H9 (cell line): Measurements from ENCODE around the gene ATF7. TPM values are rescaled to one million over a fixed set of nuclear protein-coding genes. Genes with fewer than 3 reads are reported as not detected.

Source experiments
- DNase-seq: peaks from one replicate; pipeline ENCODE4 v3.0.0-alpha.2; 2017
- H2AFZ ChIP-seq: one replicate; pipeline ENCODE4 v1.6.1; 2013; ENCODE audit warnings: mild to moderate bottlenecking, low read length, control low read depth, moderate library complexity
- H2AK5ac ChIP-seq: 2 replicates; pipeline ENCODE4 v1.6.1; 2013; ENCODE audit warnings: low read length, control low read depth, mixed read lengths; ENCODE audit not compliant: insufficient read length
- H2BK120ac ChIP-seq: one replicate; pipeline ENCODE4 v1.6.1; 2013; ENCODE audit warnings: low read depth, mild to moderate bottlenecking, low read length, control low read depth, inconsistent platforms; ENCODE audit not compliant: poor library complexity, severe bottlenecking
- H2BK12ac ChIP-seq: 2 replicates; pipeline ENCODE4 v1.6.1; 2013; ENCODE audit warnings: low read length, control low read depth, mixed read lengths, low read depth; ENCODE audit not compliant: insufficient read length
- H2BK15ac ChIP-seq: 2 replicates; pipeline ENCODE4 v1.6.1; 2013; ENCODE audit warnings: low read depth, low read length, control low read depth
- H2BK20ac ChIP-seq: one replicate; pipeline ENCODE4 v1.6.1; 2013; ENCODE audit warnings: low read depth, mild to moderate bottlenecking, low read length, control low read depth, inconsistent platforms; ENCODE audit not compliant: poor library complexity, severe bottlenecking
- H2BK5ac ChIP-seq: 2 replicates; pipeline ENCODE4 v1.6.1; 2013; ENCODE audit warnings: low read length, control low read depth, mixed read lengths; ENCODE audit not compliant: insufficient read length
- H3K14ac ChIP-seq: 2 replicates; pipeline ENCODE4 v1.6.1; 2013; ENCODE audit warnings: low read length, control low read depth; ENCODE audit not compliant: insufficient read depth
- H3K18ac ChIP-seq: 2 replicates; pipeline ENCODE4 v1.6.1; 2013; ENCODE audit warnings: low read depth, mild to moderate bottlenecking, mixed read lengths, low read length, control low read depth; ENCODE audit not compliant: insufficient read length
- H3K23ac ChIP-seq: 2 replicates; pipeline ENCODE4 v1.6.1; 2013; ENCODE audit warnings: low read length, control low read depth, mixed read lengths, low read depth; ENCODE audit not compliant: insufficient read length
- H3K23me2 ChIP-seq: 2 replicates; pipeline ENCODE4 v1.6.1; 2013; ENCODE audit warnings: low read depth, mild to moderate bottlenecking, mixed read lengths, low read length, control low read depth; ENCODE audit not compliant: insufficient read length, poor library complexity, severe bottlenecking
- H3K27ac ChIP-seq: 2 replicates; pipeline ENCODE4 v1.5.1; 2013; ENCODE audit warnings: low read length, control low read depth, mixed read lengths, low read depth; ENCODE audit not compliant: insufficient read length
- H3K27me3 ChIP-seq: 2 replicates; pipeline ENCODE4 v1.6.1; 2013; ENCODE audit warnings: low read length, control low read depth, inconsistent platforms; ENCODE audit not compliant: insufficient read depth
- H3K4ac ChIP-seq: 2 replicates; pipeline ENCODE4 v1.6.1; 2013; ENCODE audit warnings: low read depth, mild to moderate bottlenecking, control low read depth, inconsistent platforms, low read length, moderate library complexity
- H3K4me1 ChIP-seq: 2 replicates; pipeline ENCODE4 v1.6.1; 2013; ENCODE audit warnings: low read length, control low read depth, inconsistent platforms; ENCODE audit not compliant: insufficient read depth
- H3K4me2 ChIP-seq: 2 replicates; pipeline ENCODE4 v1.6.1; 2013; ENCODE audit warnings: low read length, control low read depth, mixed read lengths; ENCODE audit not compliant: insufficient read length, insufficient read depth
- H3K56ac ChIP-seq: 2 replicates; pipeline ENCODE4 v1.6.1; 2013; ENCODE audit warnings: low read depth, mild to moderate bottlenecking, mixed read lengths, low read length, control low read depth; ENCODE audit not compliant: insufficient read length
- H3K79me1 ChIP-seq: 2 replicates; pipeline ENCODE4 v1.6.1; 2013; ENCODE audit warnings: low read depth, mild to moderate bottlenecking, moderate library complexity, low read length, control low read depth, inconsistent platforms; ENCODE audit not compliant: insufficient read depth, poor library complexity, severe bottlenecking
- H3K79me2 ChIP-seq: 2 replicates; pipeline ENCODE4 v1.6.1; 2013; ENCODE audit warnings: low read length, control low read depth, inconsistent platforms; ENCODE audit not compliant: insufficient read depth
- H3K9ac ChIP-seq: 2 replicates; pipeline ENCODE4 v1.6.1; 2013; ENCODE audit warnings: low read length, control low read depth, mixed read lengths; ENCODE audit not compliant: insufficient read length; ENCODE audit errors: extremely low read depth
- H3K9me3 ChIP-seq: one replicate; pipeline ENCODE4 v1.6.1; 2013; ENCODE audit warnings: low read depth, low read length, inconsistent platforms; ENCODE audit not compliant: control insufficient read depth
- H3T11ph ChIP-seq: one replicate; pipeline ENCODE4 v1.6.1; 2013; ENCODE audit warnings: mild to moderate bottlenecking, low read length, control low read depth, inconsistent platforms
- H4K20me1 ChIP-seq: one replicate; pipeline ENCODE4 v1.6.1; 2013; ENCODE audit not compliant: control insufficient read depth, insufficient read length, insufficient read depth
- H4K5ac ChIP-seq: 2 replicates; pipeline ENCODE4 v1.6.1; 2013; ENCODE audit warnings: low read depth, mild to moderate bottlenecking, mixed read lengths, low read length, control low read depth; ENCODE audit not compliant: insufficient read length
- H4K8ac ChIP-seq: replicated peaks from 2 replicates; pipeline ENCODE4 v1.6.1; 2013; ENCODE audit warnings: low read length, control low read depth, mixed read lengths, low read depth; ENCODE audit not compliant: insufficient read length
- H4K91ac ChIP-seq: 2 replicates; pipeline ENCODE4 v1.6.1; 2013; ENCODE audit warnings: low read depth, mild to moderate bottlenecking, moderate library complexity, mixed read lengths, low read length, control low read depth; ENCODE audit not compliant: insufficient read length
- H3K27ac Mint-ChIP-seq, 3 experiments: 2 replicates in 2 of 3; 3 replicates in 1 of 3; pipeline ENCODE4 v1.8.0; 2020 to 2021; ENCODE audit warnings: mixed read lengths in 3 of 3, mild to moderate bottlenecking in 1 of 3, moderate library complexity in 1 of 3
- H3K27me3 Mint-ChIP-seq: 2 replicates; pipeline ENCODE4 v1.8.0; 2021; ENCODE audit warnings: low read depth, mild to moderate bottlenecking, moderate library complexity, mixed read lengths
- H3K36me3 Mint-ChIP-seq, 3 experiments: 2 replicates in 2 of 3; 3 replicates in 1 of 3; pipeline ENCODE4 v1.8.0; 2020 to 2021; ENCODE audit warnings: low read depth in 3 of 3, mixed read lengths in 3 of 3; ENCODE audit not compliant: insufficient read depth in 1 of 3
- H3K4me1 Mint-ChIP-seq, 2 experiments: 2 replicates each; pipeline ENCODE4 v1.8.0; 2020; ENCODE audit warnings: mixed read lengths in 2 of 2
- H3K4me3 Mint-ChIP-seq, 2 experiments: 2 replicates in 1 of 2; 3 replicates in 1 of 2; pipeline ENCODE4 v1.8.0; 2020 to 2021; ENCODE audit warnings: mild to moderate bottlenecking in 2 of 2, mixed read lengths in 2 of 2, moderate library complexity in 1 of 2
- H3K9me3 Mint-ChIP-seq, 2 experiments: 2 replicates in 1 of 2; 3 replicates in 1 of 2; pipeline ENCODE4 v1.8.0; 2020; ENCODE audit warnings: mild to moderate bottlenecking in 2 of 2, mixed read lengths in 2 of 2, moderate library complexity in 1 of 2
- total RNA-seq: library from RNA; stranded (reverse); gene quantifications from 2 replicates; pipeline ENCODE4 v1.2.1, GENCODE V29; 2021
- TF ChIP-seq, protein P1 (sequence below): fragments of 200-600 bp; sonication (generic); conservative IDR thresholded peaks from 3 replicates; pipeline ENCODE4 v1.8.0; 2021; ENCODE audit warnings: antibody characterized with exemption, mild to moderate bottlenecking

ATF7 gene
- total RNA-seq, 1 experiment from 2014 or later: 17.7 TPM

DNA sequence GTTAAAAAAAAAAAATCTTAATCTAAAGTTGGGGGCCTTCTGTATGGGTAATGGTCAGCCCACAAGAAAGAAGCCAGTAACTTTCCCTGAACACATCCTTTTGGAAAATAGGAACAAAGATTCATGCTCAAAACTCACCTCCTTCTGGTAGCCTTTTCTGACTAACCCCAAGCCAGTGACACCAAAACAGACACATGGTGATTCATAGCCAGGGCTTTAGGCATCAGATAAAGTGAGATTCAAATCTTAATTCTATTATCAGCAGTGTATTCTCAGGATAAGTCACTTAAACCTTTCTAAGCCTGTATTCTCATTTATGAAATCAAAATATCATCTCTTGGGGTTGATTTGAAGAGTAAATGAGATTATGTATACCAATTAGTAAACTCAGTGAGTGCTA is 44.8 kb upstream of the ATF7 start:
- Mint-ChIP-seq H3K4me3 (no peak overlapping the region), H3K4me1 (peaks cover 6 to 16% of the 10 kb centered on the region in 2 experiments), H3K36me3 (peaks cover 52 to 79% (median 77%) of the 10 kb centered on the region in 3 experiments), H3K9me3 (peaks cover 0 to 4% of the 10 kb centered on the region in 2 experiments; a peak in 1 of 5 replicates), H3K27me3 (no peaks in the 10 kb centered on the region), H3K27ac (no peak overlapping the region)
- Histone ChIP-seq H3K4me1 (peaks cover 2% of the 10 kb centered on the region), H4K5ac (no peak overlapping the region), H3K27ac (no peak overlapping the region), H3K4ac (no peak overlapping the region), H2BK12ac (no peak overlapping the region), H3K79me1 (peaks cover 3% of the 10 kb centered on the region), H3K27me3 (no peaks in the 10 kb centered on the region), H2AFZ (no peak overlapping the region), H3K18ac (no peak overlapping the region), H2AK5ac (no peak overlapping the region), H2BK20ac (no peak overlapping the region), H3K9ac (no peak overlapping the region), H3K23me2 (peaks cover 5% of the 10 kb centered on the region), H3K56ac (no peak overlapping the region), H3K79me2 (no peaks in the 10 kb centered on the region), H2BK15ac (no peak overlapping the region), H4K91ac (no peak overlapping the region), H2BK5ac (no peak overlapping the region), H3T11ph (no peak overlapping the region), H4K8ac (no peak overlapping the region), H3K23ac (no peak overlapping the region), H3K14ac (no peak overlapping the region), H4K20me1 (no peaks in the 10 kb centered on the region), H3K4me2 (no peak overlapping the region), H3K9me3 (no peaks in the 10 kb centered on the region), H2BK120ac (no peak overlapping the region)
- DNase-seq: no peak
- TF ChIP-seq, protein P1, sequence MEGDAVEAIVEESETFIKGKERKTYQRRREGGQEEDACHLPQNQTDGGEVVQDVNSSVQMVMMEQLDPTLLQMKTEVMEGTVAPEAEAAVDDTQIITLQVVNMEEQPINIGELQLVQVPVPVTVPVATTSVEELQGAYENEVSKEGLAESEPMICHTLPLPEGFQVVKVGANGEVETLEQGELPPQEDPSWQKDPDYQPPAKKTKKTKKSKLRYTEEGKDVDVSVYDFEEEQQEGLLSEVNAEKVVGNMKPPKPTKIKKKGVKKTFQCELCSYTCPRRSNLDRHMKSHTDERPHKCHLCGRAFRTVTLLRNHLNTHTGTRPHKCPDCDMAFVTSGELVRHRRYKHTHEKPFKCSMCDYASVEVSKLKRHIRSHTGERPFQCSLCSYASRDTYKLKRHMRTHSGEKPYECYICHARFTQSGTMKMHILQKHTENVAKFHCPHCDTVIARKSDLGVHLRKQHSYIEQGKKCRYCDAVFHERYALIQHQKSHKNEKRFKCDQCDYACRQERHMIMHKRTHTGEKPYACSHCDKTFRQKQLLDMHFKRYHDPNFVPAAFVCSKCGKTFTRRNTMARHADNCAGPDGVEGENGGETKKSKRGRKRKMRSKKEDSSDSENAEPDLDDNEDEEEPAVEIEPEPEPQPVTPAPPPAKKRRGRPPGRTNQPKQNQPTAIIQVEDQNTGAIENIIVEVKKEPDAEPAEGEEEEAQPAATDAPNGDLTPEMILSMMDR: no peak
